H1 (cell line): ENCODE measurements around the gene KIAA0930. TPM values are rescaled to one million over a fixed set of nuclear protein-coding genes. Genes with fewer than 3 reads are reported as not detected.

Source experiments
- ASH2L ChIP-seq: fragments of 200-600, 300-600 bp; sonication (generic); IDR thresholded peaks from one replicate; pipeline ENCODE4 v1.7.1; 2017; ENCODE audit warnings: low read length
- HDAC2 ChIP-seq, 2 experiments: fragments of 300-600 bp in 1 of 2; sonication (generic) in 1 of 2; IDR thresholded peaks; 2 replicates each; pipeline ENCODE4 v1.6.1; 2011 to 2012; ENCODE audit warnings: low read depth in 2 of 2, low read length in 2 of 2, mild to moderate bottlenecking in 2 of 2, moderate library complexity in 2 of 2, borderline replicate concordance in 1 of 2, inconsistent platforms in 1 of 2
- polyA plus RNA-seq, 7 experiments: library from polyadenylated mRNA; depleted of rRNA in 3 of 7; stranded (reverse) in 5 of 7; unstranded in 2 of 7; fragments of >200 nt in 5 of 7; fragments of 200-250 nt in 2 of 7; gene quantifications; 1 replicate in 5 of 7; 2 replicates in 1 of 7; 4 replicates in 1 of 7; pipeline versions ENCODE4 v1.2.1 to v1.2.3, GENCODE V29; 2011 to 2013; ENCODE audit warnings: missing spikeins in 2 of 7, mixed read lengths in 2 of 7
- total RNA-seq: library from RNA; stranded (reverse); fragmentation: NEBNext Ultra II Directional; extraction: Animal tissue kit (Norgen Biotek cat#: 25700); gene quantifications from 2 replicates; pipeline ENCODE4 v1.2.1, GENCODE V29; 2021

Gene KIAA0930
- total and polyA plus RNA-seq, 2 of the 8 experiments (the other 6 are each of a cell fraction or from before 2014, with no cell fraction given), result 61.9 to 66.1 TPM

- TF ChIP-seq ASH2L, result no peak
- no peak for TF ChIP-seq HDAC2 (IDR thresholded peaks at IDR 0.05; ENCODE audit: borderline replicate concordance in 1 of 2, low read depth in 2 of 2, low read length in 2 of 2)
Measured at GRCh38 chr22:45244916-45245315, 4.2 kb upstream of the KIAA0930 start (continued).
